Retina (tissue), 1 donor: ENCODE results near the gene EVX2.

Experiments
- DNase-seq: peaks from one replicate; pipeline ENCODE4 v3.0.0-alpha.2; 2016

The EVX2 gene

DNA sequence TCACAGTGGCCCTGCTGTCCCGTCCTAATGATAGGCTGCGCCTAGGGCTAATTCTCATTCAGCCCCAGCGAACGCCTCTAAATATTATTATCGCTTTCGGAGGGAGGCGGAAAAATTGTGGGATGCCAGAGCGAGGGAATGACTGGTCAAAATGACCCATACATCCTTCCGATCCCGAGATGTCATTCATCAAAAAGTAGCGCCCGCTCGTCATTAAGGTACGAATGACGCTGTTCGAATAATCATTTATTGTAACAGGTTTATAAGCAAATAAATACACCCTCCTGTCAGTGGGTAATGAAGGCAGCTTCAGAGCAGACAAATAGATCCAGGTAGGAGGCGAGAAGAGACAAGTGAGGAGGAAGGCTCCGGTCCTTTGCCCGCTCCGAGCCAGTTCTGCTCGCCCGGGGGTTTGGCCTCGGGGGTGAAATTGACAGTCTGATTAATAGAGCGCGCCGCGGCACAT, at the start of gene EVX2:
TSS of gene EVX2 (minus strand) at position 167 of the 466 bp plus-strand sequence. CDS start 186 bp downstream, outside the sequence.
- peak; percentile 64 for DNase-seq

DNA sequence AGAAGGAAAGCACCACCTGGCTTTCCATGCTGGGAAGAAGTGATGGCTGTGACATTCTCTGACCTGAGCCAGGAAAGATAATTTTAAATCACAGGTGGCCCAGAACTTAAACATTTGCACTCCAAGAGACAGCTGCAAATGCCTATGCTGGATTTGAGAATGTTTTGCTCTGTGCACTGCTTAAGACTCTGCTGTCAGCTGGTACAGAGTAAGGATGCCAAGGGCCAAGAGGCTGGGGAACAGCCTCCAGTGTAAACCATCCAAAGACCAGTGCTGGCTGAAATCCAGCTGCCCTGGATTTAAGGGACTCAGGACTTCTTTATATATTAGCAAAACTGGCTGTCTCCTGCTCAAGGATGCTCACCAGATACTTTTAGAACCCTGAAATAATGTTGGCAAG, 49.6 kb upstream of the EVX2 start:
- peak; percentile 57 for DNase-seq

- DNase-seq: peak; percentile 72
Observed at GRCh38 chr2:176132205-176133171, 48.7 kb upstream of the EVX2 start.

DNA sequence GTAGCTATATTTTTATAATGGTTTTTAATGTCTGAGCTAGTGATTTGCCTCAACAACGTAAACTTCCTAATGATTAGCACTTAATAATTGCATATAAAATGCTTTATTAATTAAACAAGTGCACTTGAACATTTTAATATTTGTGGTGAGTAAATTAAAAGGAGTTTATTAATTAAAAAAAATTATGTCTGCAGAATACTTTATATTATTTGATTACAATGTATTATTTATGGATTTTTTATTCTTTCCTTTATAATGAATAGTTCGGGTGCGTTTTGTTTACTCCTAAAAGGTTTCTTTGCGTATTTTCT, 48.0 kb upstream of the EVX2 start:
- DNase-seq: no peak

DNA sequence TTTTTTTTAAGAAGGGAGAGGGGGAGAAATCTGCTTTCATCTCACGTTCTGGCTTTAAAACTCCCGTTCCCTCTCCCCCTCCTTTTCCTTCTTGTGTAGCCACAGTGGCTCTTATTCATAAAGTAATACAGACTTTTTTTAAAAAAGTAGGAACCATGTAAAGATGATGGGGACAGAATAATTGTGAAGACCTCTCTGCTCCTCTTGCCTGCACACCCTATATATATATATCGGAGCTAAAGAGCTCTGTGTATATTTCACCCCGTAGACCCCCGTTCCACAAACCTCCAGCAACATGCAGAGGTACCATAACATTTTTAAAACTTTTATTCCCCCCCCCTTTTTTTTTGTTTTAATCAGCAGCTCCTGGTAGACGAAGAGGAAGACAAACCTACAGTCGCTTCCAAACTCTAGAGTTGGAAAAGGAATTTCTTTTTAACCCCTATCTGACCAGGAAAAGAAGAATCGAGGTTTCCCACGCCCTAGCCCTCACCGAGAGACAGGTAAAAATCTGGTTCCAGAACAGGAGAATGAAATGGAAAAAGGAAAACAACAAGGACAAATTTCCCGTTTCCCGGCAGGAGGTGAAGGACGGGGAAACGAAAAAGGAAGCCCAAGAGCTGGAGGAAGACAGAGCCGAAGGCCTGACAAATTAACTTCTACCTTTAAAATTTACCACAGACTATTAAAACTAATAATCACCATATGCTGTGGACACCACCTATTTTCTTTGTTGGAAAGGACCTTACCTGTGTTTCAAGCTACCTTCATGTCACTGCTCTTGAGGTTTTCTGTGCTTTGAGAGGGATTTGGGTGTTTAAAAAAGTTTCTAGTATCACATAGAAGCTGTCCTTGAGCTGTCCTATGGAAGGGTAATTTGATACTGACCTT, 47.4 kb upstream of the EVX2 start:
- no peak for DNase-seq

GRCh38 chr2:176130147-176130956, 46.6 kb upstream of the EVX2 start:
- DNase-seq: peak; percentile 68

DNA sequence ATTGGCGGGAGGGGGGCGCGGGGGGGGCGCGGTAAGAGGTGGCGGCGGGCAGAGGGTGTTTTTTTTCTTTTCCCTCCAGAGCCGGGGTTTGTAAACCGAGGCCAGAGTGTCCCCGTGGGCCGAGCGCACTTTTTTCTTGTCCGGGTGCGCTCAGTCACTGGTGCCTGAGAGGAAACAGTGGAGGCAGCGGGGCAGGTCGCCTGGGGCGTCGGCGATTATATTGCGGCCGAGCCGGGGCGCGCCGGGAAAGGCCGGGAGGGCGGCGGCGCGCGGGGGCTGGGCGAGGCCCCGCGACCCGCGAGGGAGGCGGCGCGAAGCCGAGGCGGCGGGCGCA, 46.0 kb upstream of the EVX2 start:
- no peak for DNase-seq

DNA sequence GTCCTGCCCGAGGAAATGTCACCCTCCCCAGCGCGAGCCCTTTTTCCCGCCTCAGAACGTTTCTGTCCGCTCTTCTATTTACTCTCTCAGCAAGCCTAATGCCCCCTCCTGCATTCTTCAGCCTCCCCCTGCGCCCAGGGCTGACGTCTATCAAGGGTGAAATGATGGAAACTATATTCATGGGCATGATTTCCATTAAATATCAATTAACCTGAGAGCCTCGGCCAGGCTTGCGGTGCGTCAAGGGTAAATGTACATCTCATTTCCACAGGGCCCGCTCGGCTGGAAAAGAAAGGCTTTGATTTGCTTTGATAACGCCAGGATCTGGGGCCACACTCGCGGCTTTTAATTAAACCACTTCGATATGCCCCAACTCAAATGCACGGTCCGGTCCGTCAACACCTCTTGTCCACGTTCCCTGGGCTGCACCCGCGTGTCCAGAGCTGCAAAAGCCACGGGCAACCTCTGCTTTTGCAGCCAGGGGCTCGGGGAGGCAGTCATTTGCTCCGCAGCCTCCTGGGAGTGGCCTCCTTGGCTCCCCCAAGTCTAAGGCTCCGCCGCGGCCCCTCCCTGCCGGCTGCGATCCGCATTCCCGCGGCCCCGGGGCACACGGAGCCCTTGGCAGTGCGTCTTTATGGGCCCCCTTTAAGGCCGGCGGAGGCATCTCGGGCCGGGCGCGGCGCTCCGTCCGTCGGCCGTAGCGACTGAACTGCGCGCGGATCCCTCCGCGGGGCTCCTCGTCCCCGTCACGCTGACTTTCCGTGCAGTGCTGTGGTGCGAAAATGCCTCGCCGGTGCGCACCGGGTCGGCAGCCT, 45.4 kb upstream of the EVX2 start, which contains the start of gene HOXD8:
TSS of gene HOXD8 (plus strand) at position 724 of the 815 bp plus-strand sequence. CDS start 662 bp downstream, outside the sequence.
- DNase-seq: peak; percentile 86

DNA sequence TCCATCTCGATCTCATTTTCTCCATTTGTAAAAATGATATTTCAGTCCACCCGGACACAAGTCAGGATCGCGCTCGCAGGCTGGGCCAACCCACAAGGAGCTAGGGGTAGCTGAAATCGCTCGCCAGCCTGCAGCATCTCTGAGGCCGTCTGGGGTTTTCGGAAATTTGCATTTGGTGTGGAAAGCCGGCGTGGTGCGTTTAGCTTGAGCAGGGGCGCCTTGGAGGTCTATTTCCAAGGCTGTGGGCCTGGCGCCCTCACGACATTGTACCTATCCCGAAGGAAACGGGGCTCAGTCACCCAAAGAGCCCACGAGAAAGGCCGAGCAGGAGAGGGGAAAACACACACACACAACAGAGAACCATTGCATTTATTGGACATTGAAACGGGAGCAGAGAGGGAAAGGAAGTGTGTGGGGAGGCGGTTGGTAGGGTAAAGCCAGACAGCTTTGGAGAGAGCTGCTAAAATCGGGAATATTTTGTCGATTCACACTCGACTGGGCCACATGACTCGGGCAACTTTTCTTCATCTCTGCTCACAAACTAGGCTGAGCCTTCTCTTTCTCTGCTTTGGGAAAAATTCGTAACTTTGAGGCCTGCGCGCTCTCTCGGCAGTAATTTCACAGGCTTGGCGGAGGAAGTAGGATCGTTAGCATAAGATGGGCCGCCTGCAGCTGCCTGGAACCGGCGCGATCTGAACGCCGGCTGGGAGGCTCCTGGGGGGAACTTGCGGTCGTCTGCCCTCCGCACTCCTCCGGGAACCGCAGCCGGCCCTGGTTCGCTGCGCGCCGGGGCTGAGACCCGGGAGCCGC, 44.6 kb upstream of the EVX2 start:
- DNase-seq: peak; percentile 80

DNA sequence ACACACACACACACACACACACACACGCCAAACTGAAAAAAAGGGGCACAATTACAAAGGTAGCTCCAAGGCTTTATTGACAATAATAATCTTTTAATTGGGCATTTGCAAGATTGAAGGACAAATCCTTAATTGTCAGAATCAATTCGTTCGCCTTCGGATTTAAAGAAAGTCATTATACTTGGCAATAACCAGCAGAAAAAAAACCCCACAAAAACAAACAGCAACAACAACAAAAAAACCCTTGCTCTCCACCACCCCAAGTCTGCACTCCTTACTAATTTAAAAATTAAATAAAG, 44.0 kb upstream of the EVX2 start:
- DNase-seq: no peak

GRCh38 chr2:176126929-176127773, 43.4 kb upstream of the EVX2 start:
- peak; percentile 85 for DNase-seq

- no peak for DNase-seq
Observed at GRCh38 chr2:176125772-176126054, 42.0 kb upstream of the EVX2 start.

- DNase-seq: no peak
Observed at GRCh38 chr2:176124947-176125771, 41.4 kb upstream of the EVX2 start.

DNA sequence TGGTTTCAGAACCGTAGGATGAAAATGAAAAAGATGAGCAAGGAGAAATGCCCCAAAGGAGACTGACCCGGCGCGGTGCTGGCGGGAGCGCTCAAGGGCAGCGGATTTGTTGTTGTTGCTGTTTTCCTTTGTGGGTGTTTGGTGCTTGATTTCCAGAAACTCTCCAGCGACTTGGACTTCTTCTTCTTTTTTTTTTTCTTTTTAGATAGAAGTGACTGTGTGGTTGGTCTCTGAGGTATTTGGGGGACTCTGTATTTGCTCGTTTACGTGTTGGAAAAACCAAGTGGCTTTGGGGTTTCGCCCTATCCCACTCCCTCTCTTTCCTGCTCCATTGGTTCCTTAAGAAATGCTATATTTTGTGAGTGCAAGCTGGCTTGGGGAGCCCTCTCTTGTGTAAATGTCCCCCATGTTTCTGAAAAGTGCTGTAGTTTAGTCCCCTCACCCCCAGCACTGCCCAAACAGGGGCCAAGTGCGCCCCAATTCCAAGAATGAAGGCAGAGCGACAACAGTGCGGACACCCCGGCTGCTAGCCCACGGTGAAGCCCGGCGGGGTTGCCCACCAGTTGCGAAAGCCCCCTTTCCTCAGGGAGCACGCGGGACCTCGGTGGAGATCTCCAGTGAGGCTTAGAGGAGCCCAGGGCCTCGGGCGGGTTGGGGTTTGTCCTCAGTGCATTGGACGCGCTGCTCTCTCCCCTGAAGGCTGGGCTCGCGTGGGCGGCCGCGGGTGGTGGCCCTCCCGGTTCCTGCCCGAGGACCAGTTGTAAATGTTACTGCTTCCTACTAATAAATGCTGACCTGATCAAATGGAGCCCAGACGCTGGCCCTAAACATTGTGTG, 40.6 kb upstream of the EVX2 start:
- no peak for DNase-seq

- no peak for DNase-seq
Observed at GRCh38 chr2:176123411-176124109, 39.8 kb upstream of the EVX2 start.

GRCh38 chr2:176122683-176123410, 39.1 kb upstream of the EVX2 start, which contains the start of gene HOXD9:
TSS of gene HOXD9 (plus strand) at chr2:176122719. CDS start at chr2:176122769, 50 bp downstream.
- DNase-seq: no peak
